Measurements from ENCODE around the gene ZNF761.
"Not testable (repeated sequence)": the region's sequence is repeated elsewhere in the genome, so short reads cannot be mapped to it uniquely, and the experiment has no call there.

ZNF761 gene

DNA sequence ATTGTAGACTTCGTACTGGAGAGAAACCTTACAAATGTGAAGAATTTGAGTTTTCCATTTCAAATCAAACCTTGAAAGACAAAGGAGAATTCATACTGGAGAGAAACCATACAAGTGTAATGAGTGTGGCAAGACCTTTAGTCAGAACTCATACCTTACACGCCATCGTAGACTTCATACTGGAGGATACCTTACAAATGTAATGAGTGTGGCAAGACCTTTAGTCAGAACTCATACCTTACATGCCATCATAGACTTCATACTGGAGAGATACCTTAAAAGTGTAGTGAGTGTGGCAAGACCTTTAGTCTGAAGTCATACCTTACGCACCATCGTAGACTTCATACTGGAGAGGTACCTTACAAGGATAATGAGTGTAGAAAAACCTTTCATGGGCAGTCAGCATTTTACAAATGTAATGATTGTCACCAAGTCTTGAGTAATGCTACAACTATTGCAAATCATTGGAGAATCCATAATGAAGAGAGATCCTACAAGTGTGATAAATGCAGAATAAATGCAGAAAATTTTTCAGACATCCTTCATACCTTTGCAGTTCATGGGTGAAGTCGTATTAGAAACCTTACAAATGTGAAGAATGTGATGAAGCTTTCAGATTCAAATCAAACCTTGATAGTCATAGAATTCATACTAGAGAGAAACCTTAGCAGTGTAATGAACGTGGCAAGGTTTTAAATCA, 22.1 kb upstream of the ZNF761 start:
- Histone ChIP-seq H3K4me3 (ENCODE audit: low read length in 2 of 2) (no peak overlapping the region), H3K4me1 (ENCODE audit: control insufficient read depth, insufficient read depth, low read length) (no peaks in the 10 kb centered on the region), H3K36me3 (ENCODE audit: control insufficient read depth in 2 of 2, insufficient read depth in 2 of 2, low read length in 2 of 2) (peaks cover 16 to 17% of the 10 kb centered on the region in 2 donors), H3K9ac (ENCODE audit: low read length in 2 of 2) (no peak overlapping the region), H3K27me3 (ENCODE audit: control insufficient read depth in 1 of 2, insufficient read depth in 2 of 2, low read length in 2 of 2) (no peaks in the 10 kb centered on the region), H3K27ac (ENCODE audit: low read length) (no peak overlapping the region), H3K9me3 (ENCODE audit: control insufficient read depth in 2 of 2, low read length in 2 of 2) (peaks cover 2 to 9% of the 10 kb centered on the region in 2 donors)

DNA sequence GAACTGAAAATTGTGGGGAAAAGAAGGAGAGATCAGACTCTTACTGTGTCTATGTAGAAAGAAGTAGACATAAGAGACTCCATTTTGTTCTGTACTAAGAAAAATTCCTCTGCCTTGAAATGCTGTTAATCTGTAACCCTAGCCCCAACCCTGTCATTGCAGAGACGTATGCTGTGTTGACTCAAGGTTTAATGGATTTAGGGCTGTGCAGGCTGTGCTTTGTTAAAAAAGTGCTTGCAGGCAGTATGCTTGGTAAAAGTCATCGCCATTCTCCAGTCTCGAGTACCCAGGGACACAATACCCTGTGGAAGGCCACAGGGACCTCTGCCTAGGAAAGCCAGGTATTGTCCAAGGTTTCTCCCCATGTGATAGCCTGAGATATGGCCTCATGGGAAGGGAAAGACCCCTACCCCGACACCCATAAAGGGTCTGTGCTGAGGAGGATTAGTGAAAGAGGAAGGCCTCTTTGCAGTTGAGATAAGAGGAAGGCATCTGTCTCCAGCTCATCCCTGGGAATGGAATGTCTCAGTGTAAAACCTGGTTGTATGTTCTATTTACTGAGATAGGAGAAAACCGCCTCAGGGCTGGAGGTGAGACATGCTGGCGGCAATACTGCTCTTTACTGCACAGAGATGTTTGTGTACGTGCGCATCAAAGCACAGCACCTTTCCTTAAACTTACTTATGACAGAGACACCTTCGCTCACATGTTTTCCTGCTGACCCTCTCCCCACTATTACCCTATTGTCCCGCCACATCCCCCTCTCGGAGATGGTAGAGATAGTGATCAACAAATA, 11.1 kb upstream of the ZNF761 start:
- H3K27me3 ChIP-seq (ENCODE audit: control insufficient read depth in 1 of 2, insufficient read depth in 2 of 2, low read length in 2 of 2); H3K9me3 ChIP-seq (ENCODE audit: control insufficient read depth in 2 of 2, low read length in 2 of 2); H3K4me1 ChIP-seq (ENCODE audit: control insufficient read depth, insufficient read depth, low read length); H3K9ac ChIP-seq (ENCODE audit: low read length in 2 of 2); H3K4me3 ChIP-seq (ENCODE audit: low read length in 2 of 2); H3K36me3 ChIP-seq (ENCODE audit: control insufficient read depth in 2 of 2, insufficient read depth in 2 of 2, low read length in 2 of 2); H3K27ac ChIP-seq (ENCODE audit: low read length): not testable (repeated sequence)

- H3K4me3 ChIP-seq (ENCODE audit: low read length in 2 of 2): no peak overlapping the region
- H3K36me3 ChIP-seq (ENCODE audit: control insufficient read depth in 2 of 2, insufficient read depth in 2 of 2, low read length in 2 of 2): no peaks in the 10 kb centered on the region
- no peaks in the 10 kb centered on the region for H3K27me3 ChIP-seq (ENCODE audit: control insufficient read depth in 1 of 2, insufficient read depth in 2 of 2, low read length in 2 of 2)
- no peaks in the 10 kb centered on the region for H3K4me1 ChIP-seq (ENCODE audit: control insufficient read depth, insufficient read depth, low read length)
- no peaks in the 10 kb centered on the region for H3K9me3 ChIP-seq (ENCODE audit: control insufficient read depth in 2 of 2, low read length in 2 of 2)
- no peak overlapping the region for H3K27ac ChIP-seq (ENCODE audit: low read length)
- no peak overlapping the region for H3K9ac ChIP-seq (ENCODE audit: low read length in 2 of 2)
These were observed 9.2 kb upstream of the ZNF761 start for GRCh38 chr19:53422551-53422950.

DNA sequence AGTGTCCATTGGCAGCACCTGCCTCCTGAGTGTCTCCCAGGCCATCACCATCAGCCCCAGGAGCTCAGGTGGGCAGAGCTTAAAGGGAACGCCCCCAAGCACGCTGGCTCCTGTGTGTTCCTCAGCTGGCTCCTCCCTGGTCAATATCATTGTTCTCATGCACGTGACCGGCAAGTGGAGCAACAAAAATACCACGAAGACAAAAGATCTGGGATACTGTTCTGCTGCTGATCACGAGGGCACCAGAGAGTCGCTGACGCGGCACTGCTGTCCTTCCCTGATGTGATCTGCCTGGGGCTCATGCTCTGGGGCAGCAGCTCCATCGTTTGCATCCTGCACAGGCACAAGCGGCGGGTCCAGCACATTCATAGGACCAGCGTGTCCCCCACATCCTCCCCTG, 8.7 kb upstream of the ZNF761 start:
- not testable (repeated sequence) for H3K27me3 ChIP-seq (ENCODE audit: control insufficient read depth in 1 of 2, insufficient read depth in 2 of 2, low read length in 2 of 2); H3K27ac ChIP-seq (ENCODE audit: low read length)

GRCh38 chr19:53423680-53424079, 8.1 kb upstream of the ZNF761 start:
- H3K9ac ChIP-seq (ENCODE audit: low read length in 2 of 2); H3K36me3 ChIP-seq (ENCODE audit: control insufficient read depth in 2 of 2, insufficient read depth in 2 of 2, low read length in 2 of 2); H3K4me1 ChIP-seq (ENCODE audit: control insufficient read depth, insufficient read depth, low read length); H3K27me3 ChIP-seq (ENCODE audit: control insufficient read depth in 1 of 2, insufficient read depth in 2 of 2, low read length in 2 of 2); H3K9me3 ChIP-seq (ENCODE audit: control insufficient read depth in 2 of 2, low read length in 2 of 2); H3K27ac ChIP-seq (ENCODE audit: low read length); H3K4me3 ChIP-seq (ENCODE audit: low read length in 2 of 2): not testable (repeated sequence)

More for the DNA sequence above, 8.7 kb upstream of the ZNF761 start:
- not testable (repeated sequence) for H3K4me3 ChIP-seq (ENCODE audit: low read length in 2 of 2); H3K9me3 ChIP-seq (ENCODE audit: control insufficient read depth in 2 of 2, low read length in 2 of 2); H3K36me3 ChIP-seq (ENCODE audit: control insufficient read depth in 2 of 2, insufficient read depth in 2 of 2, low read length in 2 of 2); H3K9ac ChIP-seq (ENCODE audit: low read length in 2 of 2); H3K4me1 ChIP-seq (ENCODE audit: control insufficient read depth, insufficient read depth, low read length)

DNA sequence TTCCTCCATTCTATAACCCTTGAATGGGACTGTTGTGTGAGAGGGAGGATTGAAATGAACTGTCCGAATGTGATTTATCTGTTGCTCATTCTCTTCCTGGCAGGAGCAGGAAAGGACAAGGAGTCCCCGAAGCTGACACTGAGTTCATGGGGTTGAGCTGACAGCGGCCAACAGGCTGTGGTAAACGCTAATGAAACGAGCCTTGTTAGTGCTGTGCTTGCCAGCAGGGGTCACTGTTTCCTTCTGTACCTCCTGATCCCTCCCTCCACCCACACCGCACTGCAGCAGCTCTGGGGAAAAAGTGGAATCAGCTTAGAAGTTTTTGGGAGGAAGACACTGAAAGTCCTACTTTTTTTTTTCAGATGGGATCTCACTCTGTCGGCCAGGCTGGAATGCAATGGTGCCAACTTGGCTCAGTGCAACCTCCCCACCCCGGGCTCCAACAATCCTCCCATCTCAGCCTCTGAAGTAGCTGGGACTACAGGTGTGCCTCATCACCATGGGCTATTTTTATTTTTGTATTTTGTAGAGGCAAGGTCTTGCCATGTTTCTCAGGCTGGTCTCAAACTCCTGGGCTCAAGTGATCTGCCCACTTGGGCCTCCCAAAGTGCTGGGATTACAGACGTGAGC, 6.7 kb upstream of the ZNF761 start:
- Histone ChIP-seq H3K36me3 (ENCODE audit: control insufficient read depth in 2 of 2, insufficient read depth in 2 of 2, low read length in 2 of 2) (no peaks in the 10 kb centered on the region), H3K27ac (ENCODE audit: low read length) (no peak overlapping the region), H3K27me3 (ENCODE audit: control insufficient read depth in 1 of 2, insufficient read depth in 2 of 2, low read length in 2 of 2) (no peaks in the 10 kb centered on the region), H3K9ac (ENCODE audit: low read length in 2 of 2) (no peak overlapping the region), H3K4me1 (ENCODE audit: control insufficient read depth, insufficient read depth, low read length) (no peaks in the 10 kb centered on the region), H3K9me3 (ENCODE audit: control insufficient read depth in 2 of 2, low read length in 2 of 2) (no peaks in the 10 kb centered on the region), H3K4me3 (ENCODE audit: low read length in 2 of 2) (no peak overlapping the region)

DNA sequence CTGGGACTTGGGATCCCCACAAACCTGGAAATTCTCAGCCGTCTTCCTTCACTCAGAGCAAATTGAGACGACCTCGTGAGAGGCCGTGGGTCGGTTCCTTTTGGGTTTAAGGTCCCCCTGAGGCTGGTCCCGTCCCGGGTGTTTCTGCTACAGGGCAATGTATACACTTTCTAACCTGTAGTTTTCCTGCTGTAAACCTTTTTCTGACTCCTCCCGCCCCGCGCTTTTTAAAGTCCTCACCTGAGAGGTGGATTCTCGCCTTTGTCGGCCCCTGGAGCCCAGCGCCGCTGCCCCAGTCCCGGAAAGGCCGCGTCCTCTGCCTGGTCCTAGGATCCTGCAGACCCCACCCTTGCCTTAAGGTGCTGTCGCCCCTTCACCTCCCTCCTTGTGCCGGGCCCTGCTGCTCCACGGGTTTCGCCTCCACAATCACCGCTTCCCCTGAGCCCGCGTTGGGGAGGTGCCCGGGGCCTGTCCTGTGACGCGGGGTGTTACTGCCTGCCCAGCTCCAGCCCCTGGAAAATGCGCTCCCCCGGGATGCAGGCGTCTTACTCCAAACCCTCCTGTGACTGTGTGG, 391 bp downstream of the ZNF761 start:
- Histone ChIP-seq H3K27me3 (ENCODE audit: control insufficient read depth in 1 of 2, insufficient read depth in 2 of 2, low read length in 2 of 2) (no peaks in the 10 kb centered on the region), H3K9me3 (ENCODE audit: control insufficient read depth in 2 of 2, low read length in 2 of 2) (no peaks in the 10 kb centered on the region), H3K4me1 (ENCODE audit: control insufficient read depth, insufficient read depth, low read length) (peaks cover 7% of the 10 kb centered on the region), H3K4me3 (ENCODE audit: low read length in 2 of 2) (peak overlapping the region; percentile 61 to 86), H3K36me3 (ENCODE audit: control insufficient read depth in 2 of 2, insufficient read depth in 2 of 2, low read length in 2 of 2) (no peaks in the 10 kb centered on the region), H3K9ac (ENCODE audit: low read length in 2 of 2) (peak overlapping the region; percentile 74 to 80), H3K27ac (ENCODE audit: low read length) (no peak overlapping the region)

GRCh38 chr19:53443809-53444208, 12.0 kb downstream of the ZNF761 start:
- not testable (repeated sequence) for H3K27me3 ChIP-seq (ENCODE audit: control insufficient read depth in 1 of 2, insufficient read depth in 2 of 2, low read length in 2 of 2); H3K4me1 ChIP-seq (ENCODE audit: control insufficient read depth, insufficient read depth, low read length); H3K9ac ChIP-seq (ENCODE audit: low read length in 2 of 2); H3K9me3 ChIP-seq (ENCODE audit: control insufficient read depth in 2 of 2, low read length in 2 of 2); H3K4me3 ChIP-seq (ENCODE audit: low read length in 2 of 2); H3K27ac ChIP-seq (ENCODE audit: low read length)
- peaks cover 17 to 20% of the 10 kb centered on the region in 2 donors for H3K36me3 ChIP-seq (ENCODE audit: control insufficient read depth in 2 of 2, insufficient read depth in 2 of 2, low read length in 2 of 2)

DNA sequence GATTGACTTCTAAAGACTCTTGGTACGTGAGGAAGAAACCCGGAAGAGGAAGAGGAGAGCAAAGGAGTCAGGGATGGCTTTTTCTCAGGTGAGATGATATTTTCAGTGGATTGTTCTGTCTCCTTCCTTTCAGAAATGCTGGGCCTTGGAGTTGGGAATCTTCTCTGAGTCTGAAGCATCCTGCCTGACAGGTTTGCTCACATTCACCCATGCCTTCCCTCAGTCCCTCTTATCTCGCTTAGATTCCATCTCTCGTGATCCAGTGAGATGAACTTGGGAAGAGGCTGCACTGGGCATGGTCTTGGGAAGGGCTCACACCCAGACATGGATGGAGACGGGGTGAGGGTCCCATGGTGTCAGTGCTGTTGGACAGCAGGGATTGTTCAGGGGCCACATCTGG, 15.4 kb downstream of the ZNF761 start:
- not testable (repeated sequence) for H3K27ac ChIP-seq (ENCODE audit: low read length); H3K9ac ChIP-seq (ENCODE audit: low read length in 2 of 2); H3K9me3 ChIP-seq (ENCODE audit: control insufficient read depth in 2 of 2, low read length in 2 of 2); H3K4me1 ChIP-seq (ENCODE audit: control insufficient read depth, insufficient read depth, low read length); H3K4me3 ChIP-seq (ENCODE audit: low read length in 2 of 2); H3K27me3 ChIP-seq (ENCODE audit: control insufficient read depth in 1 of 2, insufficient read depth in 2 of 2, low read length in 2 of 2)
- H3K36me3 ChIP-seq (ENCODE audit: control insufficient read depth in 2 of 2, insufficient read depth in 2 of 2, low read length in 2 of 2): peaks cover 21 to 24% of the 10 kb centered on the region in 2 donors

GRCh38 chr19:53455828-53456227, 24.0 kb downstream of the ZNF761 start:
- peaks cover 19 to 26% of the 10 kb centered on the region in 2 donors for H3K36me3 ChIP-seq (ENCODE audit: control insufficient read depth in 2 of 2, insufficient read depth in 2 of 2, low read length in 2 of 2)
- H3K4me1 ChIP-seq (ENCODE audit: control insufficient read depth, insufficient read depth, low read length): no peaks in the 10 kb centered on the region
- H3K27me3 ChIP-seq (ENCODE audit: control insufficient read depth in 1 of 2, insufficient read depth in 2 of 2, low read length in 2 of 2): no peaks in the 10 kb centered on the region
- no peak overlapping the region for H3K4me3 ChIP-seq (ENCODE audit: low read length in 2 of 2)
- H3K9me3 ChIP-seq (ENCODE audit: control insufficient read depth in 2 of 2, low read length in 2 of 2): peaks cover 0 to 5% of the 10 kb centered on the region in 2 donors
- no peak overlapping the region for H3K27ac ChIP-seq (ENCODE audit: low read length)
- H3K9ac ChIP-seq (ENCODE audit: low read length in 2 of 2): no peak overlapping the region

Data from stomach smooth muscle (tissue), 2 donors.